ENCODE data around the gene LRRC1. TPM values are rescaled to one million over a fixed set of nuclear protein-coding genes. Genes with fewer than 3 reads are reported as not detected.

LRRC1 gene
- total and polyA plus RNA-seq, 2 of the 13 experiments (the other 11 are each of a cell fraction or from before 2014, with no cell fraction given): 15.6 to 27.7 TPM

- TF ChIP-seq STAG1 (CRISPR knock-in tag; IDR thresholded peaks at IDR 0.05) (no peak), ZFX (CRISPR knock-in tag; IDR thresholded peaks at IDR 0.05; ENCODE audit: low read depth) (peak; percentile 74; the same call in 1 of the 2 replicates), REL (CRISPR knock-in tag; conservative IDR thresholded peaks at IDR 0.05) (peak; percentile 96), ZNF407 (CRISPR knock-in tag; IDR thresholded peaks at IDR 0.05; ENCODE audit: not compliant biosample characterization) (peak; percentile 11), ZFP91 (CRISPR knock-in tag; IDR thresholded peaks at IDR 0.05; ENCODE audit: borderline replicate concordance) (peak; percentile 83), ZC3H4 (CRISPR knock-in tag; IDR thresholded peaks at IDR 0.05; ENCODE audit: borderline replicate concordance) (no peak), ZNF138 (CRISPR knock-in tag; IDR thresholded peaks at IDR 0.05; ENCODE audit: low read depth) (peak; percentile 90; the same call in 1 of the 2 replicates), NR3C1 (CRISPR knock-in tag; IDR thresholded peaks at IDR 0.05) (no peak), PBX2 (CRISPR knock-in tag; IDR thresholded peaks at IDR 0.05) (no peak), GFI1 (CRISPR knock-in tag; IDR thresholded peaks at IDR 0.05; ENCODE audit: borderline replicate concordance) (peak; percentile 83), MEIS1 (CRISPR knock-in tag; IDR thresholded peaks at IDR 0.05; ENCODE audit: borderline replicate concordance) (peak; percentile 34; the same call in 1 of the 2 replicates), HES4 (CRISPR knock-in tag; IDR thresholded peaks at IDR 0.05; ENCODE audit: borderline replicate concordance) (peak; percentile 95), GTF2F1 (IDR thresholded peaks at IDR 0.05; ENCODE audit: low read length) (no peak), AKAP8 (CRISPR knock-in tag; IDR thresholded peaks at IDR 0.05) (no peak), ZFP41 (CRISPR knock-in tag; IDR thresholded peaks at IDR 0.05; ENCODE audit: borderline replicate concordance) (no peak), SP4 (CRISPR knock-in tag; IDR thresholded peaks at IDR 0.05) (peak; percentile 87), ZNF503 (CRISPR knock-in tag; IDR thresholded peaks at IDR 0.05) (no peak; the same call in none of the 2 replicates)
These were observed at the start of gene LRRC1 (continued) for GRCh38 chr6:53794720-53795339.

All from HepG2 (cell line).